22Rv1 (cell line): ENCODE results near the gene ZDHHC1.

Experiments used
- CTCF ChIP-seq: fragments of 450-650 bp; IDR thresholded peaks from 2 replicates; pipeline ENCODE4 v1.5.1; 2017; ENCODE audit warnings: mild to moderate bottlenecking
- ZFX ChIP-seq: fragments of 450-650 bp; IDR thresholded peaks from 2 replicates; pipeline ENCODE4 v1.6.1; 2017; ENCODE audit warnings: antibody characterized with exemption, borderline replicate concordance

- TF ChIP-seq CTCF: no peak
- TF ChIP-seq ZFX: no peak
Measured at GRCh38 chr16:67423611-67424260, 7.5 kb upstream of the ZDHHC1 start.
